Measurements from ENCODE around the gene ANKS1A. TPM values are rescaled to one million over a fixed set of nuclear protein-coding genes. Genes with fewer than 3 reads are reported as not detected.

Gene ANKS1A
- total RNA-seq, 1 experiment from 2014 or later, result 24.0 TPM

- H3K4me1 ChIP-seq, result no peaks in the 10 kb centered on the region
- no peaks in the 10 kb centered on the region for H3K4me1 Mint-ChIP-seq (ENCODE audit: low read depth, unreplicated experiment)
- no peak overlapping the region for H3K4me3 Mint-ChIP-seq (ENCODE audit: unreplicated experiment)
- TF ChIP-seq CTCF (IDR thresholded peaks at IDR 0.05; ENCODE audit: insufficient read depth in 1 of 2, low read depth in 1 of 2, low read length in 1 of 2, severe bottlenecking in 1 of 2, unreplicated experiment in 1 of 2), result no peak
- no peak overlapping the region for H3K4me3 ChIP-seq (ENCODE audit: low read depth, low read length)
- H3K9me3 ChIP-seq, result no peaks in the 10 kb centered on the region
- no peak overlapping the region for H3K27ac Mint-ChIP-seq (ENCODE audit: unreplicated experiment)
- intact Hi-C loops (cut with micrococcal nuclease; ENCODE audit: unreplicated experiment), result no loop called here
- ChIA-PET CTCF (interaction anchor here (1.0 to 1.7 kb wide), 2 partner anchors 51 to 102 kb away, joined by 3 to 4 read pairs; no protein-coding TSS in a partner anchor), POLR2A (no interaction called here)
- no peaks in the 10 kb centered on the region for H3K9me3 Mint-ChIP-seq (ENCODE audit: unreplicated experiment)
- H3K27me3 ChIP-seq (replicated peaks; ENCODE audit: control insufficient read depth, insufficient read depth, low read length), result no peaks in the 10 kb centered on the region
- BruUV-seq (replicated peaks), result no TSS peak
- H3K36me3 ChIP-seq (ENCODE audit: control insufficient read depth, insufficient read depth, low read length), result peaks cover 3% of the 10 kb centered on the region
- no peaks in the 10 kb centered on the region for H3K27me3 Mint-ChIP-seq (ENCODE audit: insufficient read depth, unreplicated experiment)
- no peak for DNase-seq
- peaks cover 26% of the 10 kb centered on the region for H3K36me3 Mint-ChIP-seq (ENCODE audit: insufficient read depth, unreplicated experiment)
Measured at GRCh38 chr6:35088281-35089215, 199.5 kb downstream of the ANKS1A start.

- ChIA-PET CTCF (interaction anchor here (1.0 kb wide), 1 partner anchor 103 kb away, joined by 3 read pairs; no protein-coding TSS in a partner anchor), POLR2A (interaction anchor here (0.6 kb wide), 1 partner anchor 290 kb away, joined by 6 read pairs; no protein-coding TSS in a partner anchor)
- TF ChIP-seq CTCF (IDR thresholded peaks at IDR 0.05; ENCODE audit: insufficient read depth in 1 of 2, low read depth in 1 of 2, low read length in 1 of 2, severe bottlenecking in 1 of 2, unreplicated experiment in 1 of 2), result no peak
- H3K9me3 Mint-ChIP-seq (ENCODE audit: unreplicated experiment), result no peaks in the 10 kb centered on the region
- H3K4me3 ChIP-seq (ENCODE audit: low read depth, low read length), result no peak overlapping the region
- intact Hi-C loops (cut with micrococcal nuclease; ENCODE audit: unreplicated experiment), result no loop called here
- no TSS peak for BruUV-seq (replicated peaks)
- H3K36me3 ChIP-seq (ENCODE audit: control insufficient read depth, insufficient read depth, low read length), result peaks cover 3% of the 10 kb centered on the region
- no peaks in the 10 kb centered on the region for H3K27me3 Mint-ChIP-seq (ENCODE audit: insufficient read depth, unreplicated experiment)
- H3K27ac Mint-ChIP-seq (ENCODE audit: unreplicated experiment), result no peak overlapping the region
- no peak for DNase-seq
- peaks cover 22% of the 10 kb centered on the region for H3K36me3 Mint-ChIP-seq (ENCODE audit: insufficient read depth, unreplicated experiment)
- H3K4me1 Mint-ChIP-seq (ENCODE audit: low read depth, unreplicated experiment), result no peaks in the 10 kb centered on the region
- H3K4me3 Mint-ChIP-seq (ENCODE audit: unreplicated experiment), result no peak overlapping the region
- no peaks in the 10 kb centered on the region for H3K9me3 ChIP-seq
- H3K4me1 ChIP-seq, result no peaks in the 10 kb centered on the region
- no peaks in the 10 kb centered on the region for H3K27me3 ChIP-seq (replicated peaks; ENCODE audit: control insufficient read depth, insufficient read depth, low read length)
Measured at GRCh38 chr6:35089216-35089934, 200.3 kb downstream of the ANKS1A start.

GRCh38 chr6:35089935-35090505 is 201.0 kb downstream of the ANKS1A start:
- BruUV-seq (replicated peaks), result no TSS peak
- POLR2A ChIA-PET, result no interaction called here
- H3K27ac Mint-ChIP-seq (ENCODE audit: unreplicated experiment), result no peak overlapping the region
- H3K4me3 ChIP-seq (ENCODE audit: low read depth, low read length), result no peak overlapping the region
- H3K9me3 Mint-ChIP-seq (ENCODE audit: unreplicated experiment), result no peaks in the 10 kb centered on the region
- peaks cover 16% of the 10 kb centered on the region for H3K36me3 Mint-ChIP-seq (ENCODE audit: insufficient read depth, unreplicated experiment)
- H3K4me3 Mint-ChIP-seq (ENCODE audit: unreplicated experiment), result no peak overlapping the region
- H3K27me3 Mint-ChIP-seq (ENCODE audit: insufficient read depth, unreplicated experiment), result no peaks in the 10 kb centered on the region
- H3K9me3 ChIP-seq, result no peaks in the 10 kb centered on the region
- no peaks in the 10 kb centered on the region for H3K4me1 Mint-ChIP-seq (ENCODE audit: low read depth, unreplicated experiment)
- no peaks in the 10 kb centered on the region for H3K27me3 ChIP-seq (replicated peaks; ENCODE audit: control insufficient read depth, insufficient read depth, low read length)
- DNase-seq, result no peak
- no peak for TF ChIP-seq CTCF (IDR thresholded peaks at IDR 0.05; ENCODE audit: insufficient read depth in 1 of 2, low read depth in 1 of 2, low read length in 1 of 2, severe bottlenecking in 1 of 2, unreplicated experiment in 1 of 2)
- H3K36me3 ChIP-seq (ENCODE audit: control insufficient read depth, insufficient read depth, low read length), result peaks cover 3% of the 10 kb centered on the region
- CTCF ChIA-PET, result no interaction called here
- intact Hi-C loops (cut with micrococcal nuclease; ENCODE audit: unreplicated experiment), result no loop called here
- H3K4me1 ChIP-seq, result no peaks in the 10 kb centered on the region
